ENCODE results near the gene TTI1. TPM values are rescaled to one million over a fixed set of nuclear protein-coding genes. Genes with fewer than 3 reads are reported as not detected.

TTI1 gene
- total and polyA plus RNA-seq, 2 experiments from 2014 or later: 15.1 TPM

- H3K4me2 ChIP-seq: no peak overlapping the region
- WGBS (ENCODE audit: low lambda C conversion rate, missing lambda C conversion rate): 66% methylated on average over 7 of the region's 7 CpGs
- no peaks in the 10 kb centered on the region for H3K27me3 ChIP-seq
Measured at GRCh38 chr20:37989601-37990295, 43.5 kb downstream of the TTI1 start.

GRCh38 chr20:37988306-37988954 is 44.8 kb downstream of the TTI1 start:
- peaks cover 73% of the 10 kb centered on the region for H3K4me1 ChIP-seq (ENCODE audit: insufficient read depth)
- no peak overlapping the region for H2AFZ ChIP-seq
- no peak for DNase-seq (ENCODE audit: low spot score)
- no peaks in the 10 kb centered on the region for H3K36me3 ChIP-seq (replicated peaks; ENCODE audit: insufficient read depth, low read depth)
- H3K4me3 ChIP-seq: no peak overlapping the region
- H3K79me2 ChIP-seq: no peaks in the 10 kb centered on the region
- peak overlapping the region; percentile 87 for H3K27ac ChIP-seq
- H4K20me1 ChIP-seq (ENCODE audit: insufficient read depth, poor library complexity, severe bottlenecking): no peaks in the 10 kb centered on the region
- TF ChIP-seq CTCF (IDR thresholded peaks at IDR 0.05; ENCODE audit: poor library complexity) (no peak), EZH2phosphoT487 (IDR thresholded peaks at IDR 0.05; ENCODE audit: low read depth, severe bottlenecking, unreplicated experiment) (no peak), EZH2 (IDR thresholded peaks at IDR 0.05; ENCODE audit: borderline replicate concordance) (no peak)
- no peaks in the 10 kb centered on the region for H3K27me3 ChIP-seq
- no peak overlapping the region for H3K4me2 ChIP-seq
- no peaks in the 10 kb centered on the region for H3K9me3 ChIP-seq (ENCODE audit: low read depth)
- no peaks in the 10 kb centered on the region for H3K9me2 ChIP-seq (replicated peaks; ENCODE audit: insufficient read depth)
- 72% methylated on average over 5 of the region's 5 CpGs for WGBS (ENCODE audit: low lambda C conversion rate, missing lambda C conversion rate)

More at GRCh38 chr20:37989601-37990295, 43.5 kb downstream of the TTI1 start:
- peak; percentile 54 for DNase-seq (ENCODE audit: low spot score)
- Histone ChIP-seq H4K20me1 (ENCODE audit: insufficient read depth, poor library complexity, severe bottlenecking) (no peaks in the 10 kb centered on the region), H3K4me1 (ENCODE audit: insufficient read depth) (peaks cover 77% of the 10 kb centered on the region), H3K9me2 (replicated peaks; ENCODE audit: insufficient read depth) (no peaks in the 10 kb centered on the region), H2AFZ (no peak overlapping the region), H3K79me2 (no peaks in the 10 kb centered on the region), H3K4me3 (no peak overlapping the region), H3K36me3 (replicated peaks; ENCODE audit: insufficient read depth, low read depth) (no peaks in the 10 kb centered on the region), H3K27ac (peak overlapping the region; percentile 87), H3K9me3 (ENCODE audit: low read depth) (no peaks in the 10 kb centered on the region)
- TF ChIP-seq EZH2 (IDR thresholded peaks at IDR 0.05; ENCODE audit: borderline replicate concordance): no peak
- TF ChIP-seq EZH2phosphoT487 (IDR thresholded peaks at IDR 0.05; ENCODE audit: low read depth, severe bottlenecking, unreplicated experiment): no peak
- no peak for TF ChIP-seq CTCF (IDR thresholded peaks at IDR 0.05; ENCODE audit: poor library complexity)

GRCh38 chr20:37987602-37988290 is 45.5 kb downstream of the TTI1 start:
- H3K36me3 ChIP-seq (replicated peaks; ENCODE audit: insufficient read depth, low read depth): no peaks in the 10 kb centered on the region
- no peaks in the 10 kb centered on the region for H3K9me3 ChIP-seq (ENCODE audit: low read depth)
- DNase-seq (ENCODE audit: low spot score): peak; percentile 28
- H3K4me3 ChIP-seq: no peak overlapping the region
- peak overlapping the region; percentile 52 for H3K4me2 ChIP-seq
- TF ChIP-seq CTCF (IDR thresholded peaks at IDR 0.05; ENCODE audit: poor library complexity) (no peak), EZH2phosphoT487 (IDR thresholded peaks at IDR 0.05; ENCODE audit: low read depth, severe bottlenecking, unreplicated experiment) (no peak)
- WGBS (ENCODE audit: low lambda C conversion rate, missing lambda C conversion rate): 45% methylated on average over 12 of the region's 12 CpGs
- peak overlapping the region; percentile 87 for H3K27ac ChIP-seq
- H4K20me1 ChIP-seq (ENCODE audit: insufficient read depth, poor library complexity, severe bottlenecking): no peaks in the 10 kb centered on the region
- H2AFZ ChIP-seq: no peak overlapping the region
- no peaks in the 10 kb centered on the region for H3K27me3 ChIP-seq
- peaks cover 66% of the 10 kb centered on the region for H3K4me1 ChIP-seq (ENCODE audit: insufficient read depth)
- H3K79me2 ChIP-seq: no peaks in the 10 kb centered on the region
- H3K9me2 ChIP-seq (replicated peaks; ENCODE audit: insufficient read depth): no peaks in the 10 kb centered on the region

Data from hepatocyte (in vitro differentiated cells).